Erythroblast (primary cell): ENCODE results near the gene CTIF.

Experiments
- GATA1 ChIP-seq: IDR thresholded peaks from 2 replicates; pipeline ENCODE4 v1.6.1; 2011; ENCODE audit warnings: low read depth, mild to moderate bottlenecking, control low read depth, low read length, moderate library complexity
- POLR2A ChIP-seq: IDR thresholded peaks from 2 replicates; pipeline ENCODE4 v1.6.1; 2011; ENCODE audit warnings: mild to moderate bottlenecking, low read length

DNA sequence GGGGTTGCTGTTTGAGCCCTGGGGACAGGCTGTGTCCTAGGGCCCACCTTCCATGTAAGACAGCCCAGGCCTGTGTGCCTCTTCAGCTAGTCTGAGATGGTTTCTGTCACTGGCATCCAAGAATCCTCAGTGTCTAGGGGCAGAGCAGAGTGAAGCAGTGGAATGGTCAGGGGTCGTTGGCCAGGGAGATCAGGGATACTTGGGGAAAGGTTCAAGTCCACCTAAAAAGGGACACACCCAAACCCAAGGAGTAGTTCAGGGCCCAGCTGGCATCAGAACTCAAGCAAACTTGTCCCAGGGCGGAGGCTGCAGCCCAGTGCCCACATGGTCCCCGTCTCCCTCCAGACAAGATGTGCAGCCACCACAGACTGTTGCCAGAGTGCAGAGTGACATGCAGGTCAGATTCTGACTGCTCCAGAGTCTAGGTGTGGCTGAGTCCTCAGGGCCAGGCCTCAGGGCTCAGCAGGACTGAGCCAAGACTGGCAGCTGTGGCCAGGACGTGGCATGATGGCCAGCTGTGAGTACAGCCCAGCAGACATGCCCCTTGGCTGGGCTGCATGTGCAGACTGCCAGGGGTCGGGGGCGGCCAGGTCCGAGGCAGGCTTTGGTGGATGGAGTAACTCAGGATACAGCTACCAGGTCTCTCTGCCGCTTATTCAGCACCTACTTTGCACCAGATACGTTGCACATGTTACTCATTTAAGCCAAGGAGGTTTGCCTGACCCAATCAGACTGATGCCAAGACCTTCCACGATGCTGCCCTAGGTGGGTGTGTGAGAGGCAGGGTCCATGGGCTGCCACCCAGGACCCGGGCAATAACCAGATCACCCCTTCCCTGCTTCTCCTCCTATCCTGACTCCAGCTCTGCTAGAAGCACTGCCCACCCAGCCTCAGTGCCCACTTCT, 265.4 kb downstream of the CTIF start:
- TF ChIP-seq POLR2A, result no peak
- TF ChIP-seq GATA1, result no peak
